ENCODE results near the gene SYNE1. TPM values are rescaled to one million over a fixed set of nuclear protein-coding genes. Genes with fewer than 3 reads are reported as not detected.
"Not testable (repeated sequence)": the region's sequence is repeated elsewhere in the genome, so short reads cannot be mapped to it uniquely, and the experiment has no call there.

The SYNE1 gene
- total and polyA plus RNA-seq, 8 donors = 24.4 to 56.2 (median 49.2) TPM

- no peak for FAIRE-seq
- no peaks in the 10 kb centered on the region for H3K27me3 ChIP-seq
- no peaks in the 10 kb centered on the region for H3K36me3 ChIP-seq
- H3K4me1 ChIP-seq = no peaks in the 10 kb centered on the region
- no peak overlapping the region for H3K27ac ChIP-seq
- ATAC-seq = no peak
- H3K4me3 ChIP-seq = no peak overlapping the region
- no peak for TF ChIP-seq CTCF (IDR thresholded peaks at IDR 0.05)
- no peaks in the 10 kb centered on the region for H3K9me3 ChIP-seq
- 58 to 64% methylated on average over 5 of the region's 5 CpGs for WGBS, 2 donors
- intact Hi-C loops (cut with DNase I) = no loop called here
- DNase-seq = no peak
These were observed 140.4 kb downstream of the SYNE1 start for GRCh38 chr6:152496731-152497130.

- intact Hi-C loops (cut with DNase I); H3K9me3 ChIP-seq; DNase-seq; ATAC-seq; H3K27ac ChIP-seq; FAIRE-seq; H3K36me3 ChIP-seq; H3K4me3 ChIP-seq; H3K4me1 ChIP-seq; H3K27me3 ChIP-seq: not testable (repeated sequence)
- WGBS, 2 donors = 76 to 82% methylated on average over 6 of the region's 6 CpGs
These were observed 141.7 kb downstream of the SYNE1 start for GRCh38 chr6:152495456-152495855.

GRCh38 chr6:152492281-152492680 is 144.9 kb downstream of the SYNE1 start:
- 85 to 92% methylated on average over 3 of the region's 3 CpGs for WGBS, 2 donors
- H3K36me3 ChIP-seq; H3K4me1 ChIP-seq; H3K9me3 ChIP-seq; ATAC-seq; H3K27me3 ChIP-seq; intact Hi-C loops (cut with DNase I); H3K27ac ChIP-seq; FAIRE-seq; H3K4me3 ChIP-seq; DNase-seq: not testable (repeated sequence)

- H3K9me3 ChIP-seq; H3K4me3 ChIP-seq; H3K36me3 ChIP-seq; H3K27ac ChIP-seq; intact Hi-C loops (cut with DNase I); H3K4me1 ChIP-seq; DNase-seq; H3K27me3 ChIP-seq; ATAC-seq; FAIRE-seq: not testable (repeated sequence)
- WGBS, 2 donors = 64 to 87% methylated on average over 2 of the region's 2 CpGs
These were observed 145.7 kb downstream of the SYNE1 start for GRCh38 chr6:152491501-152491900.

GRCh38 chr6:152490971-152491378 is 146.2 kb downstream of the SYNE1 start:
- ATAC-seq; H3K4me3 ChIP-seq; H3K4me1 ChIP-seq; H3K36me3 ChIP-seq; H3K27me3 ChIP-seq; FAIRE-seq; intact Hi-C loops (cut with DNase I); H3K27ac ChIP-seq; H3K9me3 ChIP-seq; DNase-seq: not testable (repeated sequence)
- WGBS, 2 donors = 51 to 62% methylated on average over 5 of the region's 5 CpGs

- ATAC-seq (no peak), DNase-seq (no peak), FAIRE-seq (no peak)
- Histone ChIP-seq H3K9me3 (no peaks in the 10 kb centered on the region), H3K4me1 (no peaks in the 10 kb centered on the region), H3K27ac (no peak overlapping the region), H3K27me3 (no peaks in the 10 kb centered on the region), H3K36me3 (no peaks in the 10 kb centered on the region), H3K4me3 (no peak overlapping the region)
- intact Hi-C loops (cut with DNase I) = no loop called here
- TF ChIP-seq CTCF (IDR thresholded peaks at IDR 0.05) = no peak
- 48 to 53% methylated on average over 2 of the region's 2 CpGs for WGBS, 2 donors
These were observed 152.4 kb downstream of the SYNE1 start for GRCh38 chr6:152484806-152485205.

GRCh38 chr6:152482289-152482688 is 154.9 kb downstream of the SYNE1 start:
- DNase-seq (no peak), FAIRE-seq (no peak), ATAC-seq (no peak)
- intact Hi-C loops (cut with DNase I) = no loop called here
- Histone ChIP-seq H3K27me3 (no peaks in the 10 kb centered on the region), H3K36me3 (no peaks in the 10 kb centered on the region), H3K4me1 (no peaks in the 10 kb centered on the region), H3K27ac (no peak overlapping the region), H3K9me3 (no peaks in the 10 kb centered on the region), H3K4me3 (no peak overlapping the region)
- no peak for TF ChIP-seq CTCF (IDR thresholded peaks at IDR 0.05)
- 89 to 93% methylated on average over 1 of the region's 1 CpG for WGBS, 2 donors
